Caco-2 (cell line): Measurements from ENCODE around the gene NTMT2. TPM values are rescaled to one million over a fixed set of nuclear protein-coding genes. Genes with fewer than 3 reads are reported as not detected.

Experiments used
- BruUV-seq: library from RNA; stranded (reverse); fragments of 400-500 nt; replicated peaks from 2 replicates; lab custom pipeline; 2021; lab: Mats Ljungman, UMichigan
- CTCF ChIA-PET: fragments of 300-600 bp; sonication (Branson Sonifier 250); formaldehyde crosslinking; loops from one replicate; lab custom pipeline; 2022; ENCODE audit warnings: antibody characterized with exemption; lab: Charles Lee
- POLR2A ChIA-PET: fragments of 300-600 bp; sonication (Branson Sonifier 250); formaldehyde crosslinking; loops from one replicate; lab custom pipeline; 2022; ENCODE audit warnings: antibody characterized with exemption; lab: Charles Lee
- DNase-seq, 2 experiments: peaks; one replicate each; pipeline versions ENCODE4 v3.0.0 to v3.0.0-alpha.2; 2020 to 2022
- H3K27me3 ChIP-seq: replicated peaks from 2 replicates; pipeline ENCODE4 v1.6.0; 2011; ENCODE audit warnings: low read length; ENCODE audit not compliant: control insufficient read depth, insufficient read depth
- H3K36me3 ChIP-seq: 2 replicates; pipeline ENCODE4 v1.5.1; 2011; ENCODE audit warnings: low read length; ENCODE audit not compliant: control insufficient read depth, insufficient read depth
- H3K4me1 ChIP-seq: fragments of 250-450 bp; sonication (Bioruptor Pico); 2 replicates; pipeline ENCODE4 v1.5.1; 2020; ENCODE audit warnings: mild to moderate bottlenecking
- H3K4me3 ChIP-seq: 2 replicates; pipeline ENCODE4 v1.5.1; 2011; ENCODE audit warnings: low read depth, mild to moderate bottlenecking, control low read depth, low read length
- H3K9me3 ChIP-seq: fragments of 250-450 bp; sonication (Bioruptor Pico); 2 replicates; pipeline ENCODE4 v1.5.1; 2020; ENCODE audit warnings: mild to moderate bottlenecking, moderate library complexity
- H3K27ac Mint-ChIP-seq: one replicate; pipeline ENCODE4 v1.8.0; 2022; ENCODE audit warnings: mixed read lengths; ENCODE audit not compliant: unreplicated experiment
- H3K27me3 Mint-ChIP-seq: one replicate; pipeline ENCODE4 v1.8.0; 2022; ENCODE audit warnings: mixed read lengths; ENCODE audit not compliant: insufficient read depth, unreplicated experiment
- H3K36me3 Mint-ChIP-seq: one replicate; pipeline ENCODE4 v1.8.0; 2022; ENCODE audit warnings: mild to moderate bottlenecking, mixed read lengths; ENCODE audit not compliant: insufficient read depth, unreplicated experiment
- H3K4me1 Mint-ChIP-seq: one replicate; pipeline ENCODE4 v1.8.0; 2022; ENCODE audit warnings: low read depth, mixed read lengths; ENCODE audit not compliant: unreplicated experiment
- H3K4me3 Mint-ChIP-seq: one replicate; pipeline ENCODE4 v1.8.0; 2022; ENCODE audit warnings: mild to moderate bottlenecking, moderate library complexity, mixed read lengths; ENCODE audit not compliant: unreplicated experiment
- H3K9me3 Mint-ChIP-seq: one replicate; pipeline ENCODE4 v1.8.0; 2022; ENCODE audit warnings: mixed read lengths; ENCODE audit not compliant: unreplicated experiment
- intact Hi-C: fragments of 100-400 bp; cut with micrococcal nuclease; formaldehyde crosslinking; loops from one replicate; pipeline ENCODE4 v1.10.0; 2022; ENCODE audit not compliant: unreplicated experiment
- microRNA-seq: library from miRNA; unstranded; fragments of <30 nt; microRNA quantifications from one replicate; pipeline ENCODE4 v1.2.0, GENCODE V29; 2022
- total RNA-seq: library from RNA; stranded (reverse); gene quantifications from 2 replicates; pipeline ENCODE4 v1.2.3, GENCODE V29; 2022
- TF ChIP-seq, protein P1 (sequence below), 2 experiments: fragments of 200-600 bp in 1 of 2; IDR thresholded peaks; 1 replicate in 1 of 2; 2 replicates in 1 of 2; pipeline versions ENCODE4 v1.5.1 to v1.8.0; 2011 to 2022; ENCODE audit warnings: antibody characterized with exemption in 1 of 2, control low read depth in 1 of 2, inconsistent platforms in 1 of 2, low read depth in 1 of 2, low read length in 1 of 2, mild to moderate bottlenecking in 1 of 2, moderate library complexity in 1 of 2; ENCODE audit not compliant: insufficient read depth in 1 of 2, severe bottlenecking in 1 of 2, unreplicated experiment in 1 of 2

Gene NTMT2
- total RNA-seq, 1 experiment from 2014 or later, result not detected

GRCh38 chr1:170217517-170218256 lies 71.9 kb downstream of the NTMT2 start:
- peaks cover 10% of the 10 kb centered on the region; the same call in 1 of the 2 replicates for H3K4me1 ChIP-seq
- H3K9me3 ChIP-seq, result no peaks in the 10 kb centered on the region
- intact Hi-C loops, result no loop called here
- no peaks in the 10 kb centered on the region for H3K36me3 ChIP-seq
- ChIA-PET CTCF (no interaction called here), POLR2A (no interaction called here)
- peaks cover under 1% of the 10 kb centered on the region for H3K9me3 Mint-ChIP-seq
- H3K4me1 Mint-ChIP-seq, result peaks cover 12% of the 10 kb centered on the region
- BruUV-seq, result no TSS peak
- H3K36me3 Mint-ChIP-seq, result peaks cover 6% of the 10 kb centered on the region
- no peak overlapping the region for H3K27ac Mint-ChIP-seq
- no peak overlapping the region for H3K4me3 ChIP-seq
- DNase-seq, result no peak
- peaks cover 10% of the 10 kb centered on the region for H3K27me3 Mint-ChIP-seq
- TF ChIP-seq, protein P1, sequence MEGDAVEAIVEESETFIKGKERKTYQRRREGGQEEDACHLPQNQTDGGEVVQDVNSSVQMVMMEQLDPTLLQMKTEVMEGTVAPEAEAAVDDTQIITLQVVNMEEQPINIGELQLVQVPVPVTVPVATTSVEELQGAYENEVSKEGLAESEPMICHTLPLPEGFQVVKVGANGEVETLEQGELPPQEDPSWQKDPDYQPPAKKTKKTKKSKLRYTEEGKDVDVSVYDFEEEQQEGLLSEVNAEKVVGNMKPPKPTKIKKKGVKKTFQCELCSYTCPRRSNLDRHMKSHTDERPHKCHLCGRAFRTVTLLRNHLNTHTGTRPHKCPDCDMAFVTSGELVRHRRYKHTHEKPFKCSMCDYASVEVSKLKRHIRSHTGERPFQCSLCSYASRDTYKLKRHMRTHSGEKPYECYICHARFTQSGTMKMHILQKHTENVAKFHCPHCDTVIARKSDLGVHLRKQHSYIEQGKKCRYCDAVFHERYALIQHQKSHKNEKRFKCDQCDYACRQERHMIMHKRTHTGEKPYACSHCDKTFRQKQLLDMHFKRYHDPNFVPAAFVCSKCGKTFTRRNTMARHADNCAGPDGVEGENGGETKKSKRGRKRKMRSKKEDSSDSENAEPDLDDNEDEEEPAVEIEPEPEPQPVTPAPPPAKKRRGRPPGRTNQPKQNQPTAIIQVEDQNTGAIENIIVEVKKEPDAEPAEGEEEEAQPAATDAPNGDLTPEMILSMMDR (IDR thresholded peaks at IDR 0.05; ENCODE audit: insufficient read depth in 1 of 2, low read depth in 1 of 2, low read length in 1 of 2, severe bottlenecking in 1 of 2, unreplicated experiment in 1 of 2), result no peak
- no peak overlapping the region for H3K4me3 Mint-ChIP-seq
- no peaks in the 10 kb centered on the region for H3K27me3 ChIP-seq

DNA sequence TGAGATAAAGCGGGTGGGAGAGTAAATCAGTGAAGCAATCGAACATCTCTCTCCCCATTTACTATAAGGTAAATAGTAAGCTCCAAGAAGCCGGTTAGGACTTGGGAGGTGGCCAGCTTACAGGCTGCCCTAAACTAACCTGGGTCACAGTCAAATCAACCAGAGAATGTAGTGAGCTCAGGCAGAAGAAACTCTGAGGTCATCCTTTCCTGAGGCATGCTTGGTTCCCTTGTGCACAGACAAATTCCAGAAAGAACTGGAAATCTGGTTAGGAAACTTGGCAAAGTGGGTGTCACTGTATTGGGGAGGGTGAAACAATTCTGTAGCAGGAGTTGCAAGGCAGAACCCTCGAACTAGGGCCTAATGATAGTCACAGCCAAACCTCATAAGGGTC lies 72.5 kb downstream of the NTMT2 start:
- peaks cover 6% of the 10 kb centered on the region for H3K9me3 Mint-ChIP-seq
- BruUV-seq, result no TSS peak
- intact Hi-C loops, result no loop called here
- TF ChIP-seq, protein P1 (IDR thresholded peaks at IDR 0.05; ENCODE audit: insufficient read depth in 1 of 2, low read depth in 1 of 2, low read length in 1 of 2, severe bottlenecking in 1 of 2, unreplicated experiment in 1 of 2), result no peak
- ChIA-PET POLR2A (no interaction called here), CTCF (no interaction called here)
- no peak overlapping the region for H3K4me3 Mint-ChIP-seq
- H3K36me3 ChIP-seq, result no peaks in the 10 kb centered on the region
- H3K4me3 ChIP-seq, result no peak overlapping the region
- DNase-seq, result no peak
- peaks cover 12% of the 10 kb centered on the region for H3K4me1 Mint-ChIP-seq
- H3K27me3 Mint-ChIP-seq, result peaks cover 12% of the 10 kb centered on the region
- H3K27ac Mint-ChIP-seq, result no peak overlapping the region
- H3K36me3 Mint-ChIP-seq, result peaks cover 6% of the 10 kb centered on the region
- no peaks in the 10 kb centered on the region for H3K27me3 ChIP-seq
- H3K4me1 ChIP-seq, result peaks cover 10% of the 10 kb centered on the region; the same call in 1 of the 2 replicates
- no peaks in the 10 kb centered on the region for H3K9me3 ChIP-seq

Small RNAs within 50 kb of the gene (microRNA-seq; reads per million reads assigned to microRNA genes)
- not detected for gene MIR3119-1
- not detected for gene MIR3119-2

Other genes with a start within 250 kb of the NTMT2 start
- gene KIFAP3, start 71.3 kb upstream of the NTMT2 start, total RNA-seq, result 10.9 and 11.0 TPM in 2 replicates